GM23338 (cell line): ENCODE measurements around the gene FAM222A. TPM values are rescaled to one million over a fixed set of nuclear protein-coding genes. Genes with fewer than 3 reads are reported as not detected.

Experiments used
- ATAC-seq: fragments of 200-7000 bp; cut with Tn5 transposase; 3 replicates; pipeline ENCODE4 v1.9.1; 2020
- DNase-seq: peaks from one replicate; pipeline ENCODE4 v3.0.0-alpha.2; 2015; ENCODE audit warnings: low spot score
- H2AFZ ChIP-seq: fragments of 200-600 bp; sonication (generic); 2 replicates; pipeline ENCODE4 v1.8.0; 2016; ENCODE audit warnings: antibody characterized with exemption, mild to moderate bottlenecking, moderate library complexity
- H3F3A ChIP-seq: fragments of 200-600 bp; sonication (generic); replicated peaks from 2 replicates; pipeline ENCODE4 v1.8.0; 2017; ENCODE audit warnings: antibody characterized with exemption, mixed run types, low read depth
- H3K27ac ChIP-seq: fragments of 200-600 bp; sonication (generic); 2 replicates; pipeline ENCODE4 v1.6.1; 2016; ENCODE audit warnings: low read depth
- H3K27me3 ChIP-seq: fragments of 200-600 bp; sonication (generic); 2 replicates; pipeline ENCODE4 v1.8.0; 2016; ENCODE audit warnings: mild to moderate bottlenecking, mixed run types, moderate library complexity; ENCODE audit not compliant: insufficient read depth
- H3K36me3 ChIP-seq: fragments of 200-600 bp; sonication (generic); 2 replicates; pipeline ENCODE4 v1.8.0; 2016; ENCODE audit warnings: mild to moderate bottlenecking; ENCODE audit not compliant: insufficient read depth
- H3K4me1 ChIP-seq: fragments of 200-600 bp; sonication (generic); 2 replicates; pipeline ENCODE4 v1.8.0; 2016; ENCODE audit warnings: mild to moderate bottlenecking, moderate library complexity; ENCODE audit not compliant: insufficient read depth
- H3K4me2 ChIP-seq: fragments of 200-600 bp; sonication (generic); 2 replicates; pipeline ENCODE4 v1.7.1; 2017; ENCODE audit warnings: mixed run types
- H3K4me3 ChIP-seq: fragments of 200-600 bp; sonication (generic); 2 replicates; pipeline ENCODE4 v1.6.1; 2016; ENCODE audit warnings: mixed run types
- H3K79me2 ChIP-seq: fragments of 200-600 bp; sonication (generic); replicated peaks from 2 replicates; pipeline ENCODE4 v1.8.0; 2017; ENCODE audit warnings: mild to moderate bottlenecking; ENCODE audit not compliant: insufficient read depth
- H3K9me2 ChIP-seq: fragments of 200-600 bp; sonication (generic); 2 replicates; pipeline ENCODE4 v1.8.0; 2017; ENCODE audit not compliant: insufficient read depth
- H4K20me1 ChIP-seq: fragments of 200-600 bp; sonication (generic); replicated peaks from 2 replicates; pipeline ENCODE4 v1.8.0; 2017; ENCODE audit warnings: mild to moderate bottlenecking; ENCODE audit not compliant: insufficient read depth
- H3K27ac Mint-ChIP-seq: 2 replicates; pipeline ENCODE4 v1.8.0; 2020; ENCODE audit warnings: inconsistent platforms, mild to moderate bottlenecking, moderate library complexity, mixed read lengths
- H3K27me3 Mint-ChIP-seq: 3 replicates; pipeline ENCODE4 v1.8.0; 2022; ENCODE audit warnings: low read depth, mild to moderate bottlenecking, moderate library complexity, mixed read lengths, inconsistent platforms; ENCODE audit not compliant: insufficient read depth, poor library complexity
- H3K36me3 Mint-ChIP-seq: 3 replicates; pipeline ENCODE4 v1.8.0; 2021; ENCODE audit warnings: low read depth, mild to moderate bottlenecking, inconsistent platforms, moderate library complexity, mixed read lengths
- H3K4me1 Mint-ChIP-seq: 3 replicates; pipeline ENCODE4 v1.8.0; 2020; ENCODE audit warnings: mild to moderate bottlenecking, inconsistent platforms, mixed read lengths
- H3K4me3 Mint-ChIP-seq: 3 replicates; pipeline ENCODE4 v1.8.0; 2021; ENCODE audit warnings: moderate library complexity, mild to moderate bottlenecking, inconsistent platforms, mixed read lengths
- H3K9me3 Mint-ChIP-seq: 3 replicates; pipeline ENCODE4 v1.8.0; 2020; ENCODE audit warnings: moderate library complexity, mild to moderate bottlenecking, inconsistent platforms, mixed read lengths
- ETS1 ChIP-seq: IDR thresholded peaks from 2 replicates; pipeline ENCODE4 v1.6.1; 2016; ENCODE audit warnings: antibody characterized with exemption
- EZH2phosphoT487 ChIP-seq: fragments of 200-600 bp; sonication (generic); IDR thresholded peaks from one replicate; pipeline ENCODE4 v1.8.1; 2018; ENCODE audit warnings: antibody characterized with exemption; ENCODE audit not compliant: unreplicated experiment
- JUNB ChIP-seq: IDR thresholded peaks from one replicate; pipeline ENCODE4 v1.6.1; 2016; ENCODE audit warnings: antibody characterized with exemption; ENCODE audit not compliant: unreplicated experiment
- ZNF114 ChIP-seq: fragments of 250-450 bp; sonication (Bioruptor Pico); IDR thresholded peaks from 2 replicates; pipeline ENCODE4 v1.5.0; 2020; ENCODE audit warnings: mild to moderate bottlenecking, moderate library complexity
- polyA plus RNA-seq: library from polyadenylated mRNA; unstranded; fragments of >200 nt; fragmentation: Nextera tagmentation; extraction: Ambion mirVana; gene quantifications from 2 replicates; pipeline ENCODE4 v1.2.1, GENCODE V29; 2016
- total RNA-seq: library from RNA; depleted of rRNA; stranded (reverse); fragments of >200 nt; shearing (Covaris generic); gene quantifications from 2 replicates; pipeline ENCODE4 v1.2.3, GENCODE V29; 2014
- TF ChIP-seq, protein P1 (sequence below): fragments of 250-450 bp; sonication (Bioruptor Pico); IDR thresholded peaks from 2 replicates; pipeline ENCODE4 v1.5.0; 2020; ENCODE audit warnings: mild to moderate bottlenecking, moderate library complexity

FAM222A gene
- total and polyA plus RNA-seq, 2 experiments from 2014 or later: 0.78 to 2.1 TPM

- Histone ChIP-seq H2AFZ (no peak overlapping the region), H3K27ac (no peak overlapping the region), H3K9me2 (no peaks in the 10 kb centered on the region), H3K27me3 (no peaks in the 10 kb centered on the region), H3K36me3 (no peaks in the 10 kb centered on the region), H3F3A (no peaks in the 10 kb centered on the region), H3K4me3 (no peak overlapping the region), H4K20me1 (no peaks in the 10 kb centered on the region), H3K4me1 (no peaks in the 10 kb centered on the region), H3K79me2 (no peaks in the 10 kb centered on the region), H3K4me2 (no peak overlapping the region)
- TF ChIP-seq ZNF114 (CRISPR knock-in tag): no peak
- TF ChIP-seq ETS1: no peak
- TF ChIP-seq EZH2phosphoT487: no peak
- TF ChIP-seq, protein P1, sequence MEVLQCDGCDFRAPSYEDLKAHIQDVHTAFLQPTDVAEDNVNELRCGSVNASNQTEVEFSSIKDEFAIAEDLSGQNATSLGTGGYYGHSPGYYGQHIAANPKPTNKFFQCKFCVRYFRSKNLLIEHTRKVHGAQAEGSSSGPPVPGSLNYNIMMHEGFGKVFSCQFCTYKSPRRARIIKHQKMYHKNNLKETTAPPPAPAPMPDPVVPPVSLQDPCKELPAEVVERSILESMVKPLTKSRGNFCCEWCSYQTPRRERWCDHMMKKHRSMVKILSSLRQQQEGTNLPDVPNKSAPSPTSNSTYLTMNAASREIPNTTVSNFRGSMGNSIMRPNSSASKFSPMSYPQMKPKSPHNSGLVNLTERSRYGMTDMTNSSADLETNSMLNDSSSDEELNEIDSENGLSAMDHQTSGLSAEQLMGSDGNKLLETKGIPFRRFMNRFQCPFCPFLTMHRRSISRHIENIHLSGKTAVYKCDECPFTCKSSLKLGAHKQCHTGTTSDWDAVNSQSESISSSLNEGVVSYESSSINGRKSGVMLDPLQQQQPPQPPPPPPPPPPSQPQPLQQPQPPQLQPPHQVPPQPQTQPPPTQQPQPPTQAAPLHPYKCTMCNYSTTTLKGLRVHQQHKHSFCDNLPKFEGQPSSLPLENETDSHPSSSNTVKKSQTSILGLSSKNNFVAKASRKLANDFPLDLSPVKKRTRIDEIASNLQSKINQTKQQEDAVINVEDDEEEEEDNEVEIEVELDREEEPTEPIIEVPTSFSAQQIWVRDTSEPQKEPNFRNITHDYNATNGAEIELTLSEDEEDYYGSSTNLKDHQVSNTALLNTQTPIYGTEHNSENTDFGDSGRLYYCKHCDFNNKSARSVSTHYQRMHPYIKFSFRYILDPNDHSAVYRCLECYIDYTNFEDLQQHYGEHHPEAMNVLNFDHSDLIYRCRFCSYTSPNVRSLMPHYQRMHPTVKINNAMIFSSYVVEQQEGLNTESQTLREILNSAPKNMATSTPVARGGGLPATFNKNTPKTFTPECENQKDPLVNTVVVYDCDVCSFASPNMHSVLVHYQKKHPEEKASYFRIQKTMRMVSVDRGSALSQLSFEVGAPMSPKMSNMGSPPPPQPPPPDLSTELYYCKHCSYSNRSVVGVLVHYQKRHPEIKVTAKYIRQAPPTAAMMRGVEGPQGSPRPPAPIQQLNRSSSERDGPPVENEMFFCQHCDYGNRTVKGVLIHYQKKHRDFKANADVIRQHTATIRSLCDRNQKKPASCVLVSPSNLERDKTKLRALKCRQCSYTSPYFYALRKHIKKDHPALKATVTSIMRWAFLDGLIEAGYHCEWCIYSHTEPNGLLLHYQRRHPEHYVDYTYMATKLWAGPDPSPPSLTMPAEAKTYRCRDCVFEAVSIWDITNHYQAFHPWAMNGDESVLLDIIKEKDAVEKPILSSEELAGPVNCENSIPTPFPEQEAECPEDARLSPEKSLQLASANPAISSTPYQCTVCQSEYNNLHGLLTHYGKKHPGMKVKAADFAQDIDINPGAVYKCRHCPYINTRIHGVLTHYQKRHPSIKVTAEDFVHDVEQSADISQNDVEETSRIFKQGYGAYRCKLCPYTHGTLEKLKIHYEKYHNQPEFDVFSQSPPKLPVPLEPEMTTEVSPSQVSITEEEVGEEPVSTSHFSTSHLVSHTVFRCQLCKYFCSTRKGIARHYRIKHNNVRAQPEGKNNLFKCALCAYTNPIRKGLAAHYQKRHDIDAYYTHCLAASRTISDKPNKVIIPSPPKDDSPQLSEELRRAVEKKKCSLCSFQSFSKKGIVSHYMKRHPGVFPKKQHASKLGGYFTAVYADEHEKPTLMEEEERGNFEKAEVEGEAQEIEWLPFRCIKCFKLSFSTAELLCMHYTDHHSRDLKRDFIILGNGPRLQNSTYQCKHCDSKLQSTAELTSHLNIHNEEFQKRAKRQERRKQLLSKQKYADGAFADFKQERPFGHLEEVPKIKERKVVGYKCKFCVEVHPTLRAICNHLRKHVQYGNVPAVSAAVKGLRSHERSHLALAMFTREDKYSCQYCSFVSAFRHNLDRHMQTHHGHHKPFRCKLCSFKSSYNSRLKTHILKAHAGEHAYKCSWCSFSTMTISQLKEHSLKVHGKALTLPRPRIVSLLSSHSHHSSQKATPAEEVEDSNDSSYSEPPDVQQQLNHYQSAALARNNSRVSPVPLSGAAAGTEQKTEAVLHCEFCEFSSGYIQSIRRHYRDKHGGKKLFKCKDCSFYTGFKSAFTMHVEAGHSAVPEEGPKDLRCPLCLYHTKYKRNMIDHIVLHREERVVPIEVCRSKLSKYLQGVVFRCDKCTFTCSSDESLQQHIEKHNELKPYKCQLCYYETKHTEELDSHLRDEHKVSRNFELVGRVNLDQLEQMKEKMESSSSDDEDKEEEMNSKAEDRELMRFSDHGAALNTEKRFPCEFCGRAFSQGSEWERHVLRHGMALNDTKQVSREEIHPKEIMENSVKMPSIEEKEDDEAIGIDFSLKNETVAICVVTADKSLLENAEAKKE (CRISPR knock-in tag): no peak
- no peak for TF ChIP-seq JUNB
- H3K4me3 Mint-ChIP-seq: no peak overlapping the region
- peaks cover 3% of the 10 kb centered on the region for H3K4me1 Mint-ChIP-seq
- H3K27ac Mint-ChIP-seq: no peak overlapping the region
- DNase-seq: no peak
- H3K9me3 Mint-ChIP-seq: no peaks in the 10 kb centered on the region; the same call in 2 of the 3 replicates
- no peak for ATAC-seq
- H3K36me3 Mint-ChIP-seq: no peaks in the 10 kb centered on the region; the same call in 2 of the 3 replicates
- H3K27me3 Mint-ChIP-seq: peaks cover 9% of the 10 kb centered on the region
Observed at GRCh38 chr12:109764776-109765445, 51.3 kb downstream of the FAM222A start.
